Neuron (in vitro differentiated cells): ENCODE data around the gene ADPRHL1.

Experiments used
- H2AFZ ChIP-seq: one replicate; pipeline ENCODE4 v1.6.1; 2013; ENCODE audit warnings: low read depth, mild to moderate bottlenecking, inconsistent platforms, low read length, moderate library complexity
- H3K27me3 ChIP-seq: one replicate; pipeline ENCODE4 v1.6.1; 2013; ENCODE audit warnings: low read length; ENCODE audit not compliant: insufficient read depth
- H3K36me3 ChIP-seq: one replicate; pipeline ENCODE4 v1.6.1; 2013; ENCODE audit warnings: low read length; ENCODE audit not compliant: insufficient read depth
- H3K4me1 ChIP-seq: one replicate; pipeline ENCODE4 v1.6.1; 2013; ENCODE audit warnings: low read length; ENCODE audit not compliant: insufficient read depth
- H3K4me3 ChIP-seq: 2 replicates; pipeline ENCODE4 v1.5.1; 2013; ENCODE audit warnings: mild to moderate bottlenecking, low read length, moderate library complexity
- H3K9me3 ChIP-seq: one replicate; pipeline ENCODE4 v1.6.1; 2013; ENCODE audit warnings: low read length

The ADPRHL1 gene

GRCh38 chr13:113350938-113351335 lies 102.4 kb downstream of the ADPRHL1 start:
- Histone ChIP-seq H3K36me3 (no peaks in the 10 kb centered on the region), H3K9me3 (peaks cover 4% of the 10 kb centered on the region), H3K27me3 (no peaks in the 10 kb centered on the region), H3K4me3 (no peak overlapping the region), H3K4me1 (no peaks in the 10 kb centered on the region), H2AFZ (no peak overlapping the region)

DNA sequence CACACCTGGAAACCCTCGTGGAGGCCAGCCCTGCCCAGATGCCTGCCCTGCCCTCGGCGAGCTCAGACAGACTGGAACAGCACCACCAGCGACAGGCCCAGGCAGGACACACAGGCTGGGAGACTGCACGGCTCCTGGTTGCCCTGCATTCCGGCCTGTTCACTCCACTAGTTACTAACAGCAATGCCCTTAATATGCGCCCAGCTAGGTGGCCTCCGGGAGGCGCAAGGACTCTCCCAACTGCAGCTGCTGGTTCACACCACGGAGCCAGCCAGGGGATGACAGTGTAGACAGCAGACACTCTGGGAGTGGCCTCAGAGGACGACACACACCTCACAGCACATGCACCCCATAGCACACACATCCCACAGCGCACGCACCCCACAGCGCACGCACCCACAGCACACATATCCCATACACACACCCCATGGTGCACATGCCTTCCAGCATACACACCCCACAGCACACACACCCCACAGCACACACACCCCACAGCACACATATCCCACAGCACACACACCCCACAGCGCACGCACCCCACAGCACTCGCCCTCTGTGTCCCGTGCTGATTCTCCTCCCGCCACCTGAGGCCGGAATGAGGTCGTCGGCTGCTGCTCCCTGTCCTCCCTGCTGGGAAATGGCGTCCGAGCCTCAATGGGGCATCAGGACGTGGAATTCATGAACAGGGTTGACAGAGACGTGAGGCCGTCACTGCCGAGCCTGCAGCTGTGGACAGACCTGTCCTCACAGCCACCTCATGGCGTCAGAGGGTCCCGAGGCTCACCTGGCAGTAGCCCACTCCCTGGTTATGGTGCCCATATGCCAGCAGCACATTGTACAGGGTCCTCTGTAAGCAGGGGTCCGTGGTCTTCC lies 103.0 kb downstream of the ADPRHL1 start:
- no peaks in the 10 kb centered on the region for H3K27me3 ChIP-seq
- no peak overlapping the region for H2AFZ ChIP-seq
- no peaks in the 10 kb centered on the region for H3K4me1 ChIP-seq
- no peak overlapping the region for H3K4me3 ChIP-seq
- H3K9me3 ChIP-seq, result peaks cover 9% of the 10 kb centered on the region
- H3K36me3 ChIP-seq, result no peaks in the 10 kb centered on the region
